Subcutaneous adipose tissue (tissue), 4 donors: Measurements from ENCODE around the gene LRRC30. TPM values are rescaled to one million over a fixed set of nuclear protein-coding genes. Genes with fewer than 3 reads are reported as not detected.

ENCODE experiments used
- total RNA-seq, 4 donors: library from RNA; depleted of rRNA; stranded (reverse); fragments of >200 nt; gene quantifications; one replicate each; pipeline ENCODE4 v1.1.0, GENCODE V29; 2016
- TF ChIP-seq, protein P1 (sequence below): fragments of 450-650 bp; IDR thresholded peaks from one replicate; pipeline ENCODE4 v1.5.1; 2016; ENCODE audit warnings: low read depth, mild to moderate bottlenecking, control low read depth, antibody characterized with exemption, moderate library complexity

The LRRC30 gene
- total RNA-seq, 4 donors from 2014 or later, result not detected

DNA sequence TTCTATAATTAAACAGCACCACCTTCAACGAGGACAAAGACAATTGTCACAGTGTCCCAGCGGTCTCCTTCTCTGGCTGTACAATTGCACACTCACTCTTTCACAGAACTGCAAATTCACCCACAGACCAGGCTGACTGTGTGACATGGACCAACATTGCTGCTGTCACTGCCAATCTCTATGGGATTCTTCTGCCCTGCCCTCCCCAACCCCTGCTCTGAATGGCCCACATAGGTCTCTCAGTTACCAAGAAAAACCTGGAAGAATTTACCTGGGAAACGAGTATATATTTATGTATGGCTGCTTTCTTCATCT is 26.5 kb downstream of the LRRC30 start:
- TF ChIP-seq, protein P1, sequence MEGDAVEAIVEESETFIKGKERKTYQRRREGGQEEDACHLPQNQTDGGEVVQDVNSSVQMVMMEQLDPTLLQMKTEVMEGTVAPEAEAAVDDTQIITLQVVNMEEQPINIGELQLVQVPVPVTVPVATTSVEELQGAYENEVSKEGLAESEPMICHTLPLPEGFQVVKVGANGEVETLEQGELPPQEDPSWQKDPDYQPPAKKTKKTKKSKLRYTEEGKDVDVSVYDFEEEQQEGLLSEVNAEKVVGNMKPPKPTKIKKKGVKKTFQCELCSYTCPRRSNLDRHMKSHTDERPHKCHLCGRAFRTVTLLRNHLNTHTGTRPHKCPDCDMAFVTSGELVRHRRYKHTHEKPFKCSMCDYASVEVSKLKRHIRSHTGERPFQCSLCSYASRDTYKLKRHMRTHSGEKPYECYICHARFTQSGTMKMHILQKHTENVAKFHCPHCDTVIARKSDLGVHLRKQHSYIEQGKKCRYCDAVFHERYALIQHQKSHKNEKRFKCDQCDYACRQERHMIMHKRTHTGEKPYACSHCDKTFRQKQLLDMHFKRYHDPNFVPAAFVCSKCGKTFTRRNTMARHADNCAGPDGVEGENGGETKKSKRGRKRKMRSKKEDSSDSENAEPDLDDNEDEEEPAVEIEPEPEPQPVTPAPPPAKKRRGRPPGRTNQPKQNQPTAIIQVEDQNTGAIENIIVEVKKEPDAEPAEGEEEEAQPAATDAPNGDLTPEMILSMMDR, result no peak

DNA sequence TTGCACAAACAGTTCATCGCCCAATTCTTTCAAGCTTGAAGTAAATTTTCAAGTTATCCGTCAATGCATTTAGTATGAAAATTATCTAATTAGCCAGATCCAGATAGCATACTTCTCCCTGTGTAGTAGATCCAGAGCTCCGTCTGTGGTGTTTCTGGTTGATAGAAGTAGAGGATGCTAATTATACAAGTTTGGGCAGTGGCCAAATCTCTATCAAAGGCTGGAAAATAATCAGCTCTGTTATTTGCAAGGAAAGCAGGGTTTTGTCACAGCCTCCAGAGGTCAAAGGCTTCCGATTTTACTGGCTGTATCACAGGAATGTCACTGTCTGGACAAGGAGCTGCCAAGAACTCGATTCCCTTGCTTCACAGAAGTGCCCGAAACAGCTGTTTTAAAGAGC is 28.6 kb downstream of the LRRC30 start:
- TF ChIP-seq, protein P1, result no peak

DNA sequence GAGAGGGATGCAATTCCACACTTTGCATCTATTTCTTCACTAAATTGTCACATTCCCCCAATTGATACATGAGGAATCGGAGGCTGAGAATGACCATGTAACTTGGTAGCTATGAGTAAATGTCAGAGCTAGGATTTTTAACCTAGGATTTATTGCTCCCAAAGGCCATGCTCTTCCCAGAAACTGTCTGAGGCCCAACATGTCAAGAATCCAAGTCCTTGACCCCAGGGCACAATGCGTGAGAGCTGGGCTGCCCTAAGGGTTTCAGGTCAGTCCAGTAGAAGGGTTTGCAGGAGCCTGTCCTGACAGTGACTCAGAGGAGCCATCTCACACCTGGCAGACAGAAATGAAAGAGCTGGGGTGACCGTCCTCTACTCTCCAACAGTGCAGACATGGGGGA is 30.3 kb downstream of the LRRC30 start:
- TF ChIP-seq, protein P1, result no peak

DNA sequence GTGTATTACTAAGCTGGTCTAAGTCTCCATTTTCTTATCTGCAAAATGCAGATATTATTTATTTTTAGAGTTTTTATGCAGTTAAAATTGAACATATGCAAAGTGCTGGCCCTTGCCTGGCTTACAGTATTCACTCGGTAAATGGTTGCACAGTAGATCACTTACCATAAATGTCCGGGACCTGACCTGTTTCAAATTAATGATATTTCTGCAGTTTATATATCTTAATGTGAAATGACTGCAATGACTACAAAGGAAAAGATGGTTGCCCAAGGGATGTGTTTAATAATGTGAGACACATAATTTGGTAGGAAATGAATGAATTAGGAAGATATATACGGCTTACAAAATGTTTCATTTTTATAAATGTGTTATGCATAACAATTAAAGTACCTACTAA is 37.1 kb downstream of the LRRC30 start:
- TF ChIP-seq, protein P1, result no peak

DNA sequence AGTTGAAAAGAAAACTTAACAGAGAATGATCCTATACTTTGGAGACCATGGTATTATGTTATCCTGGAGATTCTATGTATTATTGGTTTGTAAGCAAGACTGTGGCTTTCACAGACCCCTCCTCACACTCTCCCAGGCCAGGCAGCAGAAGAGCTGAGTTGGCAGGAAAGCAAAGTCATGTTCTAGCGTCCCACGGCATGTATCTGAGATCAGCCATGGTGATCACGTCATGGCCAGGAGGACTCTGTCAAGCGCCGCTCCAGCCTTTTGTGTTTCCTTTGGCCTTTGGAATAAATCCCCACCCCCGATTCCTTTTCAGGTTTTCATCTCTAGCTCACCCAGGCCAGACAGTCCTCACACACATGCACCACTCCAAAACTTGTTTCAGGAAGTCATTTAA is 39.1 kb downstream of the LRRC30 start:
- TF ChIP-seq, protein P1, result no peak

DNA sequence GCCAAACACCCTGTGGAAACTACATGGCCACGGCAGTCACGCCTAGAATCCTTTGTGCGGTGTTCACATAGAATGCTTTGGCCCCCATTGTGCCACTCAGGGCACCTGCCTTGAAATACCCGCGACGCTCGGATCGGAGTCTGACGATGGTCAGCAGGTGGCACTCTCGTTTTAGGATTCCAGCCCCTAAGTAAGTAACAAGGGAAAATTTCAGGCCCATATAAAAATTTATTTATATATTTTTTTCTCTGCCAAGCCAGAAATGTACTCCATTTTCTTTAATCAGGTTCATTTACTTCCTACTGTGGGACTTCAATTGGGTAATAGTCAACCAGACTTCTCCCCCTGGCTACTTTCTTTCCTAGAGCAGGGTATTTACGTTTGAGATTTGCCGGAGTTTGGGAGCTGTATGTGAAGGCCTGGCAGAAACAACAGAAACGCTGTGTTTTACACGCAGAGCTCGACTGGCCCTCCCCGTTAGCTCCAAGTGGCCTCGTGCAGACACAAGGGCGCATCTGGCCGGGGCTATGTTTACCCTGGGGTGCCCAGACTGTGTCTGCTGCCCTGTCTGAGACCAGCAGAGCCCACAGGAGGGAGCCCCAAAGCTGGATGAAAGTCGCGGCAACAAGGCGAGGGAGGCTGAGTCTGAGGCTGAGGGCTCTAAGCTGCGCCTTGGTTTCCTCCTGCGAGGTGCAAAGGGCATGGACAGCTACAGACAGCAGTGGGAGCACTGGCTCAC is 41.6 kb downstream of the LRRC30 start:
- TF ChIP-seq, protein P1, result no peak

DNA sequence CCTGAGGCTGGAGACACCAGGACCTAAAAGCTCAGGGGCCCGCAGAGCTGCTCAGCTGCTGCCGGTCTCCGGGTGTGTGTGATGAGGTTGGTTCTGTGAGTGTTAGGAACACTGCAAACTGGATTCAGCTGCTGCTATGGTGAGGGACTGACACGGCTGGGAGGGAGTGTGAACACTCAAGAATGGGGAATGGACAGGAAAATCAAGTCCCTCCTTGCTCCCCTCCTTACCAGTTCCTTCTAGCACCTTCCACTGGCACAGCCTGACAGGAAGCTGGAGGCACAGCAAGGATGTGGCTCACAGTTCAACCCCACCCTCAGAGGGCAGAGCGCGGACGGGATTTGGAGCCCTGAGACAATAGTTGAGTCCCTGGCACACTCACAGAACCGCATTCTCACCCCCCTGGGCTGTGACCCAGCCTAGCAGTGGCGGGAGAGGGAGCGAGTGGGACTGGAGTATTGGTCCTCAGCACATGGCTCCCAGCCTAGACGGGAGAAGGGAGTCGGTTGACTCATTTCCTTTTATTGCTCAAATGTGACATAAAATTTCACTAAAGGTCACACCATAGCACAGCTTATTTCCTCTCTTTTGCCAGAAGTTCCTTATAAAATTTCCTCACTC is 42.5 kb downstream of the LRRC30 start:
- TF ChIP-seq, protein P1, result no peak
